ENCODE data around the gene SYNM. TPM values are rescaled to one million over a fixed set of nuclear protein-coding genes. Genes with fewer than 3 reads are reported as not detected.

Gene SYNM
- total and polyA plus RNA-seq, 2 experiments from 2014 or later, result 9.7 to 13.8 TPM

- Histone ChIP-seq H3K4me2 (peak overlapping the region; percentile 42), H2AFZ (no peak overlapping the region), H3K4me1 (ENCODE audit: insufficient read depth) (peaks cover 7% of the 10 kb centered on the region), H3K79me2 (no peaks in the 10 kb centered on the region), H3K27me3 (no peaks in the 10 kb centered on the region), H3K9me3 (ENCODE audit: low read depth) (no peaks in the 10 kb centered on the region), H4K20me1 (ENCODE audit: insufficient read depth, poor library complexity, severe bottlenecking) (no peaks in the 10 kb centered on the region), H3K27ac (peak overlapping the region; percentile 28), H3K9me2 (replicated peaks; ENCODE audit: insufficient read depth) (no peaks in the 10 kb centered on the region), H3K4me3 (no peak overlapping the region), H3K36me3 (replicated peaks; ENCODE audit: insufficient read depth, low read depth) (no peaks in the 10 kb centered on the region)
- TF ChIP-seq CTCF (IDR thresholded peaks at IDR 0.05; ENCODE audit: poor library complexity) (no peak), EZH2 (IDR thresholded peaks at IDR 0.05; ENCODE audit: borderline replicate concordance) (no peak), EZH2phosphoT487 (IDR thresholded peaks at IDR 0.05; ENCODE audit: low read depth, severe bottlenecking, unreplicated experiment) (no peak)
- peak; percentile 48 for DNase-seq (ENCODE audit: low spot score)
- WGBS (ENCODE audit: low lambda C conversion rate, missing lambda C conversion rate), result 69% methylated on average over 10 of the region's 10 CpGs
These were observed 65.0 kb downstream of the SYNM start for GRCh38 chr15:99169769-99170311.

GRCh38 chr15:99170476-99171065, 65.7 kb downstream of the SYNM start:
- peaks cover 11% of the 10 kb centered on the region for H3K4me1 ChIP-seq (ENCODE audit: insufficient read depth)
- H3K4me2 ChIP-seq, result no peak overlapping the region
- no peak overlapping the region for H3K4me3 ChIP-seq
- H3K36me3 ChIP-seq (replicated peaks; ENCODE audit: insufficient read depth, low read depth), result no peaks in the 10 kb centered on the region
- no peaks in the 10 kb centered on the region for H3K27me3 ChIP-seq
- no peak for TF ChIP-seq EZH2phosphoT487 (IDR thresholded peaks at IDR 0.05; ENCODE audit: low read depth, severe bottlenecking, unreplicated experiment)
- no peak for TF ChIP-seq CTCF (IDR thresholded peaks at IDR 0.05; ENCODE audit: poor library complexity)
- TF ChIP-seq EZH2 (IDR thresholded peaks at IDR 0.05; ENCODE audit: borderline replicate concordance), result no peak
- H4K20me1 ChIP-seq (ENCODE audit: insufficient read depth, poor library complexity, severe bottlenecking), result no peaks in the 10 kb centered on the region
- peak overlapping the region; percentile 28 for H3K27ac ChIP-seq
- no peaks in the 10 kb centered on the region for H3K9me2 ChIP-seq (replicated peaks; ENCODE audit: insufficient read depth)
- H3K79me2 ChIP-seq, result no peaks in the 10 kb centered on the region
- DNase-seq (ENCODE audit: low spot score), result no peak
- 81% methylated on average over 7 of the region's 7 CpGs for WGBS (ENCODE audit: low lambda C conversion rate, missing lambda C conversion rate)
- no peaks in the 10 kb centered on the region for H3K9me3 ChIP-seq (ENCODE audit: low read depth)
- H2AFZ ChIP-seq, result no peak overlapping the region

GRCh38 chr15:99172171-99172570, 67.3 kb downstream of the SYNM start:
- no peak for TF ChIP-seq CTCF (IDR thresholded peaks at IDR 0.05; ENCODE audit: poor library complexity)
- TF ChIP-seq EZH2 (IDR thresholded peaks at IDR 0.05; ENCODE audit: borderline replicate concordance), result no peak
- no peak for TF ChIP-seq EZH2phosphoT487 (IDR thresholded peaks at IDR 0.05; ENCODE audit: low read depth, severe bottlenecking, unreplicated experiment)
- DNase-seq (ENCODE audit: low spot score), result no peak
- Histone ChIP-seq H3K27me3 (no peaks in the 10 kb centered on the region), H3K27ac (no peak overlapping the region), H3K4me2 (no peak overlapping the region), H3K36me3 (replicated peaks; ENCODE audit: insufficient read depth, low read depth) (no peaks in the 10 kb centered on the region), H3K9me2 (replicated peaks; ENCODE audit: insufficient read depth) (no peaks in the 10 kb centered on the region), H3K79me2 (no peaks in the 10 kb centered on the region), H2AFZ (no peak overlapping the region), H3K4me1 (ENCODE audit: insufficient read depth) (peaks cover 11% of the 10 kb centered on the region), H4K20me1 (ENCODE audit: insufficient read depth, poor library complexity, severe bottlenecking) (no peaks in the 10 kb centered on the region), H3K4me3 (no peak overlapping the region), H3K9me3 (ENCODE audit: low read depth) (no peaks in the 10 kb centered on the region)
- WGBS (ENCODE audit: low lambda C conversion rate, missing lambda C conversion rate), result 91% methylated on average over 4 of the region's 4 CpGs

All from hepatocyte (in vitro differentiated cells).